SK-N-SH (cell line): Measurements from ENCODE around the gene PECR. TPM values are rescaled to one million over a fixed set of nuclear protein-coding genes. Genes with fewer than 3 reads are reported as not detected.

Source experiments
- CTCF ChIA-PET: fragments of 300-600, 350-600 bp; formaldehyde crosslinking; extraction: SDS; loops from one replicate; lab custom pipeline; 2021; lab: Yijun Ruan, JAX
- POLR2A ChIA-PET: fragments of 350-600 bp; sonication (Branson Sonifier 250); formaldehyde crosslinking; extraction: SDS; loops from one replicate; lab custom pipeline; 2020; ENCODE audit warnings: antibody characterized with exemption, inconsistent platforms; lab: Yijun Ruan, JAX
- DNase-seq: peaks from one replicate; pipeline ENCODE4 v3.0.0; 2012
- H2AFZ ChIP-seq: fragments of 200-600 bp; sonication (generic); 2 replicates; pipeline ENCODE4 v1.8.1; 2016; ENCODE audit warnings: antibody characterized with exemption, mild to moderate bottlenecking, low read depth
- H3F3A ChIP-seq: fragments of 200-600 bp; sonication (generic); replicated peaks from 2 replicates; pipeline ENCODE3; 2016; ENCODE audit warnings: antibody characterized with exemption, mild to moderate bottlenecking; ENCODE audit not compliant: insufficient read depth
- H3K27ac ChIP-seq, 2 experiments: fragments of 200-500 bp in 1 of 2; fragments of 200-600 bp in 1 of 2; sonication (Bioruptor generic) in 1 of 2; sonication (generic), shearing (Covaris generic) in 1 of 2; 2 replicates each; pipeline versions ENCODE4 v1.5.1 to v1.6.1; 2014 to 2016; ENCODE audit warnings: low read depth in 2 of 2, inconsistent platforms in 1 of 2, low read length in 1 of 2, mild to moderate bottlenecking in 1 of 2, mixed read lengths in 1 of 2
- H3K27me3 ChIP-seq: fragments of 200-600 bp; sonication (generic), shearing (Covaris generic); 2 replicates; pipeline ENCODE4 v1.6.1; 2016; ENCODE audit warnings: mixed run types; ENCODE audit not compliant: insufficient read depth
- H3K36me3 ChIP-seq, 2 experiments: fragments of 200-500 bp in 1 of 2; fragments of 200-600 bp in 1 of 2; sonication (Bioruptor generic) in 1 of 2; sonication (generic) in 1 of 2; replicated peaks in 1 of 2; 2 replicates each; pipeline versions ENCODE3 to v1.5.1; 2014 to 2016; ENCODE audit warnings: low read length in 1 of 2, mild to moderate bottlenecking in 1 of 2; ENCODE audit not compliant: insufficient read depth in 2 of 2, control insufficient read depth in 1 of 2
- H3K4me1 ChIP-seq, 2 experiments: fragments of 200-500 bp in 1 of 2; fragments of 200-600 bp in 1 of 2; sonication (Bioruptor generic) in 1 of 2; sonication (generic), shearing (Covaris generic) in 1 of 2; 2 replicates each; pipeline versions ENCODE4 v1.5.1 to v1.6.1; 2014 to 2016; ENCODE audit warnings: low read depth in 1 of 2, low read length in 1 of 2, mixed run types in 1 of 2; ENCODE audit not compliant: insufficient read depth in 2 of 2, control insufficient read depth in 1 of 2
- H3K4me2 ChIP-seq: fragments of 200-600 bp; sonication (generic), shearing (Covaris generic); 2 replicates; pipeline ENCODE4 v1.6.1; 2017; ENCODE audit warnings: mixed run types
- H3K4me3 ChIP-seq, 2 experiments: fragments of 200-500 bp in 1 of 2; fragments of 200-600 bp in 1 of 2; sonication (Bioruptor generic) in 1 of 2; sonication (generic), shearing (Covaris generic) in 1 of 2; 2 replicates each; pipeline versions ENCODE4 v1.5.1 to v1.8.1; 2014 to 2016; ENCODE audit warnings: low read depth in 2 of 2, inconsistent platforms in 1 of 2, low read length in 1 of 2, mild to moderate bottlenecking in 1 of 2, mixed read lengths in 1 of 2, moderate library complexity in 1 of 2
- H3K79me2 ChIP-seq: fragments of 200-600 bp; sonication (generic); 2 replicates; pipeline ENCODE4 v1.8.1; 2017; ENCODE audit warnings: mild to moderate bottlenecking; ENCODE audit not compliant: insufficient read depth
- H3K9ac ChIP-seq: fragments of 200-600 bp; sonication (generic); 2 replicates; pipeline ENCODE4 v1.6.1; 2017; ENCODE audit warnings: mixed run types
- H3K9me2 ChIP-seq: fragments of 200-600 bp; sonication (generic); 2 replicates; pipeline ENCODE4 v1.6.1; 2017; ENCODE audit warnings: mixed run types
- H3K9me3 ChIP-seq: fragments of 200-600 bp; sonication (generic); 2 replicates; pipeline ENCODE4 v1.6.1; 2017; ENCODE audit warnings: mixed run types, mild to moderate bottlenecking, moderate library complexity
- H4K20me1 ChIP-seq: fragments of 200-600 bp; sonication (generic); 2 replicates; pipeline ENCODE4 v1.6.1; 2017; ENCODE audit warnings: mild to moderate bottlenecking, mixed run types; ENCODE audit not compliant: insufficient read depth
- CHD2 ChIP-seq: fragments of 150-350 bp; IDR thresholded peaks from 2 replicates; pipeline ENCODE4 v1.6.1; 2018; ENCODE audit warnings: low read length; ENCODE audit not compliant: partially characterized antibody
- ELF1 ChIP-seq: IDR thresholded peaks from 2 replicates; pipeline ENCODE4 v1.4.0; 2012
- FOSL2 ChIP-seq: IDR thresholded peaks from 2 replicates; pipeline ENCODE4 v1.4.0; 2012; ENCODE audit warnings: low read depth, mild to moderate bottlenecking, moderate library complexity, borderline replicate concordance
- FOXJ3 ChIP-seq: sonication (generic); formaldehyde crosslinking; IDR thresholded peaks from 2 replicates; pipeline ENCODE4 v1.5.1; 2020; ENCODE audit warnings: mild to moderate bottlenecking, missing genetic modification reagents
- GATA2 ChIP-seq: sonication (generic); formaldehyde crosslinking; IDR thresholded peaks from 2 replicates; pipeline ENCODE4 v1.5.0; 2020; ENCODE audit warnings: mild to moderate bottlenecking, missing genetic modification reagents
- IRF3 ChIP-seq: fragments of 150-350 bp; IDR thresholded peaks from 2 replicates; pipeline ENCODE4 v1.6.1; 2016; ENCODE audit warnings: mild to moderate bottlenecking, low read depth, low read length
- MXI1 ChIP-seq: IDR thresholded peaks from 2 replicates; pipeline ENCODE4 v1.6.1; 2012; ENCODE audit warnings: mild to moderate bottlenecking, low read depth, low read length, improper control_type of control experiment
- NFIC ChIP-seq: IDR thresholded peaks from 2 replicates; pipeline ENCODE4 v1.4.0; 2012; ENCODE audit warnings: borderline replicate concordance
- POLR2AphosphoS5 ChIP-seq: IDR thresholded peaks from 2 replicates; pipeline ENCODE4 v1.6.1; 2012; ENCODE audit warnings: low read depth, low read length
- RAD21 ChIP-seq: IDR thresholded peaks from 2 replicates; pipeline ENCODE4 v1.6.1; 2012; ENCODE audit warnings: mild to moderate bottlenecking, low read length
- REST ChIP-seq: IDR thresholded peaks from 2 replicates; pipeline ENCODE4 v1.6.1; 2012; ENCODE audit warnings: mild to moderate bottlenecking, low read depth, low read length, moderate library complexity
- RFX5 ChIP-seq: IDR thresholded peaks from 2 replicates; pipeline ENCODE4 v1.6.1; 2012; ENCODE audit warnings: mild to moderate bottlenecking, improper control_type of control experiment, low read length
- SMC3 ChIP-seq: IDR thresholded peaks from 2 replicates; pipeline ENCODE4 v1.6.1; 2012; ENCODE audit warnings: low read depth, low read length, improper control_type of control experiment
- TCF12 ChIP-seq: IDR thresholded peaks from 2 replicates; pipeline ENCODE4 v1.4.0; 2012
- USF1 ChIP-seq: IDR thresholded peaks from 2 replicates; pipeline ENCODE4 v1.4.0; 2012; ENCODE audit warnings: low read depth, borderline replicate concordance
- YY1 ChIP-seq: IDR thresholded peaks from 2 replicates; pipeline ENCODE4 v1.4.0; 2012; ENCODE audit warnings: low read depth, mild to moderate bottlenecking
- ZBTB33 ChIP-seq: IDR thresholded peaks from 2 replicates; pipeline ENCODE4 v1.4.0; 2012; ENCODE audit warnings: low read depth, borderline replicate concordance
- WGBS: methylation state at CpG from one replicate; pipeline ENCODE4 v1.1.6; 2017; ENCODE audit warnings: low lambda C conversion rate; 5-methylcytosine and 5-hydroxymethylcytosine counted together
- polyA plus RNA-seq, 3 experiments: library from polyadenylated mRNA; depleted of rRNA; stranded (reverse); fragments of >200 nt; gene quantifications; 2 replicates each; pipeline ENCODE4 v1.2.3, GENCODE V29; 2012

PECR gene
- polyA plus RNA-seq, 1 of the 3 experiments (the other 2 are of a cell fraction) = 18.6 TPM

- WGBS = 85% methylated on average over 2 of the region's 2 CpGs
- Histone ChIP-seq H3F3A (no peaks in the 10 kb centered on the region), H3K9me3 (no peaks in the 10 kb centered on the region), H3K27ac (no peak overlapping the region), H3K27me3 (no peaks in the 10 kb centered on the region), H3K4me2 (no peak overlapping the region), H3K4me3 (no peak overlapping the region), H3K79me2 (no peaks in the 10 kb centered on the region), H4K20me1 (no peaks in the 10 kb centered on the region), H3K9ac (no peak overlapping the region), H3K36me3 (peaks cover 0 to 17% of the 10 kb centered on the region in 2 experiments), H3K9me2 (no peaks in the 10 kb centered on the region), H3K4me1 (no peaks in the 10 kb centered on the region), H2AFZ (no peak overlapping the region)
- POLR2A ChIA-PET = no interaction called here
- no peak for TF ChIP-seq IRF3
- TF ChIP-seq TCF12 = no peak
- no peak for TF ChIP-seq FOSL2
- no peak for TF ChIP-seq RAD21
- TF ChIP-seq FOXJ3 (CRISPR knock-in tag) = no peak
- TF ChIP-seq CHD2 = no peak
- no peak for TF ChIP-seq YY1
- TF ChIP-seq RFX5 = no peak
- no peak for TF ChIP-seq SMC3
- TF ChIP-seq GATA2 = no peak
- no peak for TF ChIP-seq POLR2AphosphoS5
- no peak for TF ChIP-seq USF1
- no peak for TF ChIP-seq MXI1
- CTCF ChIA-PET = interaction anchor here (0.6 to 1.6 kb wide), 2 partner anchors 14 to 22 kb away, joined by 3 to 4 read pairs; no protein-coding TSS in a partner anchor
- no peak for DNase-seq
Observed at GRCh38 chr2:216047397-216047796, 34.2 kb downstream of the PECR start.

GRCh38 chr2:216044883-216045486, 36.6 kb downstream of the PECR start:
- Histone ChIP-seq H4K20me1 (no peaks in the 10 kb centered on the region), H3K4me3 (no peak overlapping the region), H3K4me2 (no peak overlapping the region), H3K27me3 (no peaks in the 10 kb centered on the region), H3F3A (no peaks in the 10 kb centered on the region), H3K9me2 (no peaks in the 10 kb centered on the region), H3K9me3 (no peaks in the 10 kb centered on the region), H3K27ac (no peak overlapping the region), H3K9ac (no peak overlapping the region), H3K36me3 (peaks cover 4 to 9% of the 10 kb centered on the region in 2 experiments), H3K79me2 (no peaks in the 10 kb centered on the region), H2AFZ (no peak overlapping the region), H3K4me1 (no peaks in the 10 kb centered on the region)
- 80% methylated on average over 5 of the region's 5 CpGs for WGBS
- no peak for TF ChIP-seq ELF1
- TF ChIP-seq SMC3 = no peak
- TF ChIP-seq FOXJ3 (CRISPR knock-in tag) = no peak
- no peak for TF ChIP-seq NFIC
- no peak for TF ChIP-seq REST
- TF ChIP-seq TCF12 = no peak
- no peak for TF ChIP-seq YY1
- TF ChIP-seq ZBTB33 = no peak
- TF ChIP-seq MXI1 = no peak
- POLR2A ChIA-PET = no interaction called here
- CTCF ChIA-PET = interaction anchor here (1.1 to 3.1 kb wide), 5 partner anchors 10 to 65 kb away, joined by 3 to 23 read pairs (median 3); no protein-coding TSS in a partner anchor
- no peak for DNase-seq
